ENCODE results near the gene FBXW10. TPM values are rescaled to one million over a fixed set of nuclear protein-coding genes. Genes with fewer than 3 reads are reported as not detected.
"Not testable (repeated sequence)": the region's sequence is repeated elsewhere in the genome, so short reads cannot be mapped to it uniquely, and the experiment has no call there.

Gene FBXW10
- total RNA-seq, 1 donor from 2014 or later: 0.22 TPM

DNA sequence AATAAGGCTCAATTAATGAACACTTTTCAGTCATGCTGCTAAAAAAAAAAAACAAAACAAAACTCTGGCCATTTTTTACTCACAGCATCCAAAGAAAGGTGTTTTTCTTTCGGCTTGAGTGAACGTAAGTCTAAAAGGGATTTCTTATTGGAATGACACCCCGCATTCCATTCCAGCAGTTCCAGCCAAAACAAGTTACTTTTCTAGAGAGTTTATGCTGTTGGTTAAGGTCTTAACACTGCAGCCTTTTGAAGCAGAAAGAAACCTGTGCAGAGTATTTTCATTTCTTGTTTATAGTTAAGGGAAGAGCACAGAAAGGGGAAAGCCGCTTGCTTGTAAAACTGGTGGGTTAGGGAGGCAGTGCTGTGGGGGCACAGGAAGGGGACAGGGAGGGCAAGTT, 27.2 kb downstream of the FBXW10 start:
- not testable (repeated sequence) for H3K27me3 Mint-ChIP-seq; H3K4me3 Mint-ChIP-seq; H3K36me3 Mint-ChIP-seq; DNase-seq (ENCODE audit: extremely low spot score, unreplicated experiment); H3K9me3 Mint-ChIP-seq; H3K27ac Mint-ChIP-seq
- H3K4me1 Mint-ChIP-seq (ENCODE audit: unreplicated experiment): peaks cover 13% of the 10 kb centered on the region

DNA sequence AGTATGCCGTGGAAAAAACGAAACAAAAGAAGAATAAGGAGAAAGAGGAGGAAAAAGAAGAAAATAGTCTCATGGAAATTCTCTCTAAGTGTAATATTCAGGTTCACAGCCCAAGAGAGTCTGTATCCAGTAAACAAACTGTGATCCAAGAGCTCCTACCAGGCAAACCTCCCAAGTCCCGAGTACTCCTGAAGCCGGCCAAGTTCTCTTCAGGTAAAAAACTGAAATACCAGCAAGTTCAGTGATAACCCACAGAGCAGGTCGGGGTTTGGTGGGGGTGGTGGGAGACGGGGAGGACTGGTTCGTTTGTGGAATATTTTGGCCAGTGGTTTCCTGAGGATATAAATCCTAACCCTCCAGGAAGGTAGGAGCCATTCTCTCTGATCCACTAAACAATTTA, 28.6 kb downstream of the FBXW10 start:
- Mint-ChIP-seq H3K27ac (no peak overlapping the region), H3K9me3 (no peaks in the 10 kb centered on the region), H3K36me3 (no peaks in the 10 kb centered on the region), H3K27me3 (no peaks in the 10 kb centered on the region), H3K4me1 (ENCODE audit: unreplicated experiment) (peaks cover 13% of the 10 kb centered on the region), H3K4me3 (no peak overlapping the region)
- DNase-seq (ENCODE audit: extremely low spot score, unreplicated experiment): no peak
- no peak for TF ChIP-seq CTCF (conservative IDR thresholded peaks at IDR 0.05)

DNA sequence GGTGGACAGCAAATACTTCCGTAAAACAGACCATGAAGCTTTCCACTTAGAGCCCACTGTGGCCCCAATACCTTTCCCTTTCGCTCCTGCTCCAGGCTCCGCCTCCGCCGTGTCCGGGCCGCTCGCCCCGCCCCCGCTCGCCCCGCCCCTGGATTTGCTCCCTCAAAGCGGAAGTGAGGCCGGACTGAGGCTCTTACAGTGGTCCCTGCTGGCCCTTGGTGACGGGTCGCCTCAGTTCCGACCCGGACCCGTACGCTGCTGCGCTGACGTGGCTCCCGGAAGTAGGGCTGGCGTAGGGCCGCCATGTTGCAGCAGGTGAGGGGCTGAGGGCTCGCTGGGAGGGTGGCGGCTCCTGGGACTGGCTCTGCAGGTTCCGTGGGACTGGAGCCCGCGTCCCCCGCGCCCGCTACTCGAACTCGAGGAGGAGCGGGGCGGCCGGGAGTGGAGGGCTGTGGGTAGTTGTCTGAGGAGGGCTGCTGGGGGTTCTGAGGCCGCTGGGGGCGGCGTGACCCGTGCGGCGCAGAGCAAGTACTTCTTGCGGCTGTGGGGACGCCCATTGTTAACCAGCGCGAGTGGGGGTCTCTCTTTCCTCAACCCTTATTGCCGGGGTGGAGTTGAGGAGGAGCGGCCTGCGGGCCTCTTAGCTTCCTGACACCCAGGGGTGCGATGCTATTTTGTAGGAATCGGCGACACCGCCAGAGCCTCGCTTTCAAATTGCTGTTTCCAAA, 37.3 kb downstream of the FBXW10 start, which contains the start of gene TVP23B:
Gene TVP23B (plus strand): TSS at position 193 of the 728 bp plus-strand sequence. CDS start 111 bp downstream, at position 304.
- peak within 1 kb of the TSS; percentile 95 for H3K27ac Mint-ChIP-seq
- H3K9me3 Mint-ChIP-seq, H3K36me3 Mint-ChIP-seq, H3K27me3 Mint-ChIP-seq: not testable (repeated sequence)
- DNase-seq (ENCODE audit: extremely low spot score, unreplicated experiment): peak; percentile 96
- H3K4me3 Mint-ChIP-seq: peak within 1 kb of the TSS; percentile 94
- H3K4me1 Mint-ChIP-seq (ENCODE audit: unreplicated experiment): peaks cover 14% of the 10 kb centered on the region

- peaks cover 14% of the 10 kb centered on the region for H3K4me1 Mint-ChIP-seq (ENCODE audit: unreplicated experiment)
- not testable (repeated sequence) for H3K9me3 Mint-ChIP-seq; DNase-seq (ENCODE audit: extremely low spot score, unreplicated experiment); H3K36me3 Mint-ChIP-seq; H3K27me3 Mint-ChIP-seq; H3K27ac Mint-ChIP-seq
- H3K4me3 Mint-ChIP-seq: peak overlapping the region; percentile 82
Observed at GRCh38 chr17:18781805-18782204, 38.0 kb downstream of the FBXW10 start.

DNA sequence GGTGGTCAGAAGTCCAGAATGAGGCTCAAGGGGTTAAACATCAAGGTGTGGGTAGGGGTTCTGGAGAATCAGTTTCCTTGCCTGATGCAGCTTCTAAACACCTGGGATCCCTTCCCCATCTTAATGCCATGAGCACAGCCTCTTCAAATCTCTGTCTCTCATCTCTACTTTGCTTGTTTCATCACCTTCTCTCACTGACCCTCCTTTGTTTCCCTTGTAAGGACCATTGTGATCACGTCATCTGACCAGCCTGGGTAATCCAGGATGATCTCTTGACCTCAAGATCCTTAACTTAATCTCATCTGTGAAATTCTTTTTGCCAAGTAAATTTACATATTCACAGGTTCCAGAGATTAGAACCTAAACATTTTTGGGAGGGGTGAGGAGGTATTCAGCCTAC, 42.1 kb downstream of the FBXW10 start:
- Mint-ChIP-seq H3K36me3 (peaks cover 18% of the 10 kb centered on the region), H3K4me1 (ENCODE audit: unreplicated experiment) (peaks cover 22% of the 10 kb centered on the region)
- not testable (repeated sequence) for H3K4me3 Mint-ChIP-seq; H3K9me3 Mint-ChIP-seq; H3K27me3 Mint-ChIP-seq; H3K27ac Mint-ChIP-seq; DNase-seq (ENCODE audit: extremely low spot score, unreplicated experiment)

GRCh38 chr17:18786890-18787289, 43.0 kb downstream of the FBXW10 start:
- not testable (repeated sequence) for H3K4me3 Mint-ChIP-seq; DNase-seq (ENCODE audit: extremely low spot score, unreplicated experiment); H3K27me3 Mint-ChIP-seq; H3K9me3 Mint-ChIP-seq; H3K27ac Mint-ChIP-seq
- peaks cover 22% of the 10 kb centered on the region for H3K4me1 Mint-ChIP-seq (ENCODE audit: unreplicated experiment)
- peaks cover 18% of the 10 kb centered on the region for H3K36me3 Mint-ChIP-seq

- DNase-seq (ENCODE audit: extremely low spot score, unreplicated experiment); H3K9me3 Mint-ChIP-seq; H3K27me3 Mint-ChIP-seq; H3K4me3 Mint-ChIP-seq; H3K27ac Mint-ChIP-seq: not testable (repeated sequence)
- H3K36me3 Mint-ChIP-seq: peaks cover 20% of the 10 kb centered on the region
- peaks cover 12% of the 10 kb centered on the region for H3K4me1 Mint-ChIP-seq (ENCODE audit: unreplicated experiment)
Observed at GRCh38 chr17:18791402-18791801, 47.5 kb downstream of the FBXW10 start.

GRCh38 chr17:18794841-18795240, 51.0 kb downstream of the FBXW10 start:
- not testable (repeated sequence) for H3K9me3 Mint-ChIP-seq; DNase-seq (ENCODE audit: extremely low spot score, unreplicated experiment); H3K4me3 Mint-ChIP-seq; H3K27me3 Mint-ChIP-seq; H3K4me1 Mint-ChIP-seq (ENCODE audit: unreplicated experiment)
- H3K27ac Mint-ChIP-seq: peak overlapping the region; percentile 54
- H3K36me3 Mint-ChIP-seq: peaks cover 14% of the 10 kb centered on the region

DNA sequence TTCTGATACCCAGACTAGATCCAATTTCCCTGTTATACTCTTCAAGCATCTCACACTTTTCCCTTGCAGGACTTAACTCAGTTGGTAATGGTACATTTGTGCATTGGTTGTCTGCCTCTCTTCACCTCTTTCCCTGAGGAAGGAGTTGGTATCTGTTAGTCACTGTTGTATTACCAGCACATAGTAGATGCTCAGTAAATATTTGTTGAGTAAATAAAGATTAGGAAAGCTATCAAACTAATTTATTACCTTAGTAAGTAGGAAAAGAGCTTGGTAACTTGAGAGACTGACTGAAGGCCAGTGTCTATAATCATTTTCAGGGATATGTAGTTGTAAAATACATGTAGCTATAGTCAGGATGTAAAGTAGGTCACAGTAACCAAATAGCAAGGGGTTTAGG, 53.0 kb downstream of the FBXW10 start:
- H3K27me3 Mint-ChIP-seq; H3K4me3 Mint-ChIP-seq; H3K9me3 Mint-ChIP-seq; H3K4me1 Mint-ChIP-seq (ENCODE audit: unreplicated experiment); DNase-seq (ENCODE audit: extremely low spot score, unreplicated experiment); H3K27ac Mint-ChIP-seq: not testable (repeated sequence)
- peaks cover 17% of the 10 kb centered on the region for H3K36me3 Mint-ChIP-seq

DNA sequence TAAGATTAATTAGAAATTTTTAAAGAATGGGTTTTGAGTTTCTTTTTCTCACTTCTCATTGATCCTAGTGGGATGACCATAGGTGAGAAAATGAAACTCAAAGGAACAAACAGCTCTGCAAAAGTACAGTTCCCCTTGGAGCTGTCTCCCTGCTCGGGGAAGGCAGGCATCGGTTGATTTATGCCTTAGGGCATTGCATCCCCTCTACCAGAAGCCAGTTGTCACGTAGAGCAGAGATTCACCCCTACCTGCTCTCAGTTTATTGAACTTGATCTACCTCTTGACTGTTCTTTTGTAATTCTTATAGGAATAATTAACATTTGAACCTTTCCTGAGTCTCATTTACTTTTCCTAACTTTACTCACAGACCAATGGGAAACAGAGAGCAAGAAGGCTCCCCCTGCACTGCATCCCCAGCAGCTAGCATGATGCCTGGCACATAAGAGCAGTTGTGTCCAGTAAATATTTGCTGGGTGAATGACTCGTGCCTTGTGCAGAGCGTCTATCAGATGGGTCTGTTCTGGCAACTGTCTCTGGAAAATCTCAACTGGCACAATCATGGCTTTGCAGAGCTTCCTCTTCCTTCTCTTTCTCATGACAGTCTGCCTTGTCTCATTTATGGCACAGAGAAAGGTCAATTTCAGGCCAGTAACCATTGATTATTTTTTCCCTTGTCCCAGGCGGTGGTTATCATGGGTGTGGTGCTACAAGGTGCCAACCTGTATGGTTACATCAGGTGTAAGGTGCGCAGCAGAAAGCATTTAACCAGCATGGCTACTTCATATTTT, 59.8 kb downstream of the FBXW10 start:
- DNase-seq (ENCODE audit: extremely low spot score, unreplicated experiment); H3K27me3 Mint-ChIP-seq; H3K27ac Mint-ChIP-seq; H3K4me1 Mint-ChIP-seq (ENCODE audit: unreplicated experiment); H3K4me3 Mint-ChIP-seq; H3K9me3 Mint-ChIP-seq: not testable (repeated sequence)
- peaks cover 14% of the 10 kb centered on the region for H3K36me3 Mint-ChIP-seq

DNA sequence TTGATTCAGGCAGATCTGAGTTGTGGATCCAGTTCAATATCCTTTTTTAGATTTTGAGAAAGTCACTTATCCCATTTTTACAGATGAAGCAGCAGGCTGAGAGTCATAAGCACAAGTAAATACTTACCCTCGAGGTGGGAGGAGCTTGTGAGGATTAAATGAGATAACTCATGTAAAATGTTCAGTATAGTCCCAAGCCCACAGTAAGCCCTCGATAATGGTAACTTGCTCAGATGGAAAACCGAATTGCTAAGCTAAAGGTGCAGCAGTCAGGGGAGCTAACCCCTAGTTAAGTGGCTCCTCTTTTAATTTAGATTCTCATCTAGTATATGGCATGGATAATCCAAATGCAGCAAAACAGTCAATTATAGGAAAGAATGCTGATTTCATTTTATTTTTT, 72.1 kb downstream of the FBXW10 start:
- H3K9me3 Mint-ChIP-seq; H3K4me1 Mint-ChIP-seq (ENCODE audit: unreplicated experiment); H3K4me3 Mint-ChIP-seq; DNase-seq (ENCODE audit: extremely low spot score, unreplicated experiment); H3K27ac Mint-ChIP-seq; H3K36me3 Mint-ChIP-seq; H3K27me3 Mint-ChIP-seq: not testable (repeated sequence)

Data from type B pancreatic cell (in vitro differentiated cells).